NCI-H82 treated with DMSO at 0.1 percent for 48 hours (cell line): ENCODE results near the gene ANO10.
"Not testable (repeated sequence)": the region's sequence is repeated elsewhere in the genome, so short reads cannot be mapped to it uniquely, and the experiment has no call there.

Experiments
- DNase-seq: peaks from one replicate; lab custom pipeline; 2025; ENCODE audit not compliant: unreplicated experiment; lab: John Stamatoyannopoulos, UW

The ANO10 gene

DNA sequence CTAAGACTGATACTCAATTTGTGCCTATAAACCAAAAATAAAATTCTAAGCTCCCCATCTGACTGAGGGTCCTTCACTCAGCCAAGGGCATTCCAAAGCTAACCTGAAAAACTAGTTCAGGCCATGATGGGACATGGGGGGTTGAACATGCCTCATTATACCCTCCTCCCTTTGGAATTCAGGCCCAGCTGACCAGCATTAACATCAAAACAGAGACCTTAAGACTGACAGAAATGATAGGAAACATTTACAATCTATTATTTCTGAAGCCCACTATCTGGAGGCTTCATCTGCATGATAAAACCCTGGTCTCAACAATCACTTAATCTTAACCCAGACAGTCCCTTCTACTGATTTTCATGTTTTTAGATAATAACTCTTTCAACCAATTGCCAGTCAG is 140.4 kb downstream of the ANO10 start:
- DNase-seq, result no peak

GRCh38 chr3:43478839-43479238 is 143.0 kb downstream of the ANO10 start:
- DNase-seq, result not testable (repeated sequence)

- DNase-seq, result no peak
Observed at GRCh38 chr3:43478118-43478785, 143.6 kb downstream of the ANO10 start.

GRCh38 chr3:43477600-43477999 is 144.2 kb downstream of the ANO10 start:
- no peak for DNase-seq

GRCh38 chr3:43473737-43474136 is 148.1 kb downstream of the ANO10 start:
- DNase-seq, result no peak

- DNase-seq, result no peak
Observed at GRCh38 chr3:43473244-43473643, 148.6 kb downstream of the ANO10 start.

- DNase-seq, result no peak
Observed at GRCh38 chr3:43468133-43468532, 153.7 kb downstream of the ANO10 start.

DNA sequence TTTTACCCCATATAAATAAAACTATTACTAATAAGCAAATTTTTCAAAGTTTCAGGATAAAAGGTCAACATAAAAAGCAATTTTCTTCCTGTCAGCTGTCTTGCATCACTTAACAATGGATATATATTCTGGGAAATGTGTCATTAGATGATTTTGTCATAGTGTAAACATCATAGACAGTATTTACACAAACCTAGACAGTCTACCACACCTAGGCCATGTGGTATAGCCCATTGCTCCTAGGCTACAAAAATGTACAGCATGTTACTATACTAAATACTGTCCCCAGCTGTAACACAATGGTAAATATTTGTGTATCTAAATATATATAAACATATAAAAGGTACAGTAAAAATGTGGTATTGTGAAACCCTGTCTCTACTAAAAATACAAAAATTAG is 156.7 kb downstream of the ANO10 start:
- no peak for DNase-seq

- not testable (repeated sequence) for DNase-seq
Observed at GRCh38 chr3:43462566-43462965, 159.2 kb downstream of the ANO10 start.

DNA sequence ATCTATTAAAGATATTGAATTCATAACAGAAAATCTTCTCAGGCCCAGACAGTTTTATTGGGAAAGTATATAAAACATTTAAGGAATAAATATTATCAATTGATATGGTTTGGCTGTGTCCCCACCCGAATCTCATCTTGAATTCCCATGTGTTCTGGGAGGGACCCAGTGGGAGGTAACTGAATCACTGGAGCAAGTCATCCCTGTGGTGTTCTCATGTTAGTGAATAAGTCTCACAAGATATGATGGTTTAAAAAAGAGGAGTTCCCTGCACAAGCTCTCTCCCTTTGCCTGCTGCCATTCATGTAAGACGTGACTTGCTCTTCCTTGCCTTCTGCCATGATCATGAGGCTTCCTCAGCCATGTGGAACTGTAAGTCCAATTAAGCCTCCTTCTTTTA is 160.5 kb downstream of the ANO10 start:
- DNase-seq, result no peak

DNA sequence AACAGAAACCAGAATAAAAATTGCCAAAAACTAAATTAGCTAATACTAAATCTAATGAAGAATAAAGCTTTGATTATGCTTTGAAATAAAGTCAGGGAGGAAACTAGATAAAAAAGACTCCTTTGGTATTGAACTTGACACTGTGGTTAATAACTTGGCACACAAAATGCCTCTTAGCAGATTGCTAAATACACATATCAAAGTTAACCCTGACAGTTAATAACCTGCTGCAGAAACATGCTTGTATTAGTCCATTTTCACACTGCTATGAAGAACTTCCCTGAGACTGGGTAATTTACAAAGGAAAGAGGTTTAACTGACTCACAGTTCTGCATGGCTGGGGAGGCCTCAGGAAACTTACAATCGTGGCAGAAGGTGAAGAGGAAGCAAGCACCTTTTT is 164.8 kb downstream of the ANO10 start:
- DNase-seq, result not testable (repeated sequence)

DNA sequence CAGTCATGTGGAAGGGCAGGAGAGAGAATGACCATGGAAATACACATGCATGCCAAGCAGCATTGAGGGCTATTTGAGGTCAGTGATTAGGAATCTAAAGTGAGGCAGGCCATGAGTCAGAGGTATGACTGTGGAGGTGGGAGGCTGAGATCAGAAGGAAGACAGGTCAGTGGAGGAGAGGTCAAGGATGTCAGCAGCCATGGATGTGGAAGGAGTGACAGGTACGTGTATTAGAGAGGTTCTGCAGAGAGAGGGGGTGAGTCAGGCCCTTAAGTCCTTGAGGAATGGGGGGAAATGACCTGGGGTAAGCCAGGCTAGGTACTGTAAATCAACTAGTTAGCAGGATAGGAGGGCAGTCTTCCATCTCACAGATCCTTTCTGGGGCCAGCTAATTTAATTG is 166.6 kb downstream of the ANO10 start:
- DNase-seq, result no peak

DNA sequence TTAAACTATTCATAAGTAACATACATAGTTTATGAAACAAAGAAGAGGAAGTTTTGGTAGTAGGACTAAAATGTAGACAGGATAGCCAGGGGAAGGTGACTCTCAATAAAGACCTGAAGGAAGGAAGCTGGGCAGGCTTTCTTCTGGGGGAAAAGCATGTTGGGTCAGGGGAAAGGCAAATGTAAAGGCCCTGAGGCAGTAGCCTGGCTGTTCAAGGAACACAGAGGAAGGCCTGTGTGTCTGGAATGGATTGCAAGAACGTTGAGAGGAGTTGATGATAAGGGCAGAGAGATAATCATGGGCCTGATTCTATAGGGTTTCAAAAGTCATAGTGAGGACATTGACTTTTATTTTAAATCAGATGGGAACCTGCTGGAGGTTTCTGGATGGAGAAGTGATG is 167.8 kb downstream of the ANO10 start:
- DNase-seq, result no peak

- DNase-seq, result no peak
Observed at GRCh38 chr3:43451670-43452254, 170.0 kb downstream of the ANO10 start.

- DNase-seq, result no peak
Observed at GRCh38 chr3:43448098-43448497, 173.7 kb downstream of the ANO10 start.

DNA sequence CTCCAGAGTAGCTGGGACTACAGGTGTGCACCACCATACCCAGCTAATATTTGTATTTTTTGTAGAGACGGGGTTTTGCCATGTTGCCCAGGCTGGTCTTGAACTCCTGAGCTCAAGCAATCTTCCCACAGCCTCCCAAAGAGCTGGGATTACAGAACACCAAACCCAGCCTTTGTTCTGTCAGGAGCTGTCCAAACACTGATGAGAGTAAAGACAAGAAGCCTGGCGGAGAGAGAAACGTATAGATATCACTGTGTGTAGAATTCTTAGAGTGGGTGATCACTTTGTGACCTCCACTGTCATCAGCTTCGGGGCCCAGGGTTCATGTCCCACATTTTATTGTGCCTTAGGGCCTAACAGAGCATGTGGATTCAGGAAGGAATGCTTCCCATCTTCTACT is 176.0 kb downstream of the ANO10 start:
- DNase-seq, result no peak

DNA sequence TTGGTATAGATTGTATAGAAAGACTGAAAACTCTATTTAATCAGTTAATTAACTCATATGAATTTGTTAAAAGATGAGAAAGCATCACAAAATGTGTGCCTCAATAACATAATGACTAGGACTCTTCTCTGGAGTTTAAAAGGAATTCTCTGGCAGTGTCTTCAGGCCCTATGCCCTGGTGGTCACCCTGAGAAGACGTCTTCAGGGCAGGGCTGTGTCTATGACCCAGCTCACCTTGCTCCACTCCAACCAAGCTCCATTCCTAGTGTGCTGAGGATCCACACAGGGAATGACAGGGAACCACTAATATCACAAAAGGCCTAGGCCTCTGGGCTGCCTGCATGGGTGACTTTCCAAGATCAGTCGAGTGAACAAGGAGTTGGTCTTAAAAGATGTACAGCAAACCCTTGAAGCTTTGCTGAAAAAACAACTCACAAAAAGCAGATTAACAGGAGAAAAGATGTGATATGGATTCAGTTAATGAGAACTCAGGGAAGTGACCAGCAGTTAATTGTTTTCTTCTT is 178.9 kb downstream of the ANO10 start:
- no peak for DNase-seq

DNA sequence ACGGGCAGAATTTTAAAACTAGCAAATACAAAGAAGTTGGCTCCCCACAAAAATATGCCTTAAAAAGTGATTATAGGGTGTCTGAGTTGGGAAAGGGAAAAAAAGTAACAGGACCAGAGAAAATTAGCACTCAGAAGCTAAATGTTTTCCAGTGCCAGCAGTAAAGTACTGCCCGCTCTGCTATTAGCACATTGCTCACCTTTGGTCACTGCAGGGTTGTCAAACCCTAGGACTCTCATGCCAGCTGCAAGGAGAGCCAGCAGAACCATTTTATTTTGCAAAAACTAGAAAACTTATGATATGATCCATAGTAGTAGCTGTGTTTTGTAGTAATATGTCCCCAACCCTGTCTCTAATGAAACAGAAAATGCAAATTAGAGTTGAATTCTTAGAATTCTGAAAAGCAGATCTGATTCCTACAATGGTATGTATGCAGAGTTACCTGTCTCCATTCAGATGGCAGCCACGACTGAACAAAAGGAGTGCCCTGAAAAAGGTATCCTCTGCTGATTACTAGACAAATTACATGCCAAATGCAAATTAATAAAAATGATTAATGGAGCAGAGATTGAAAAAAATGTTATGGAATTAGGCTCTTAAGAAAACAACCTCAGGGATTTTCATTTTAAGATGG is 185.2 kb downstream of the ANO10 start:
- DNase-seq, result no peak

GRCh38 chr3:43435706-43436105 is 186.1 kb downstream of the ANO10 start:
- no peak for DNase-seq

- no peak for DNase-seq
Observed at GRCh38 chr3:43434431-43434830, 187.4 kb downstream of the ANO10 start.

GRCh38 chr3:43432462-43432861 is 189.3 kb downstream of the ANO10 start:
- no peak for DNase-seq

- no peak for DNase-seq
Observed at GRCh38 chr3:43426388-43426787, 195.4 kb downstream of the ANO10 start.
